HG03378 (cell line): ENCODE measurements around the gene ZGPAT.

Experiments used
- ATAC-seq: cut with Tn5 transposase; IDR thresholded peaks from one replicate; pipeline ENCODE4 v1.9.1; 2021; ENCODE audit warnings: mild to moderate bottlenecking, moderate library complexity; ENCODE audit not compliant: unreplicated experiment

ZGPAT gene

GRCh38 chr20:63691711-63692435 lies 16.0 kb upstream of the ZGPAT start:
- ATAC-seq = no peak

GRCh38 chr20:63692436-63693082 lies 15.3 kb upstream of the ZGPAT start:
- ATAC-seq = no peak

- no peak for ATAC-seq
These were observed 14.6 kb upstream of the ZGPAT start for GRCh38 chr20:63693083-63693732.

- no peak for ATAC-seq
These were observed 13.9 kb upstream of the ZGPAT start for GRCh38 chr20:63693733-63694583.

- ATAC-seq = no peak
These were observed 13.0 kb upstream of the ZGPAT start for GRCh38 chr20:63694584-63695423.

GRCh38 chr20:63695424-63696305 lies 12.2 kb upstream of the ZGPAT start:
- no peak for ATAC-seq

- ATAC-seq = no peak
These were observed 11.6 kb upstream of the ZGPAT start for GRCh38 chr20:63696306-63696627.

- no peak for ATAC-seq
These were observed 11.0 kb upstream of the ZGPAT start, which contains the start of gene TNFRSF6B for GRCh38 chr20:63696628-63697356. Gene TNFRSF6B, plus strand, starts transcription at chr20:63696652. Its CDS starts 116 bp downstream, at chr20:63696768.

- no peak for ATAC-seq
These were observed 10.4 kb upstream of the ZGPAT start for GRCh38 chr20:63697357-63697867.

- ATAC-seq = no peak
These were observed 9.8 kb upstream of the ZGPAT start for GRCh38 chr20:63697868-63698545.

- no peak for ATAC-seq
These were observed 8.9 kb upstream of the ZGPAT start for GRCh38 chr20:63698739-63699465.

- ATAC-seq = no peak
These were observed 8.2 kb upstream of the ZGPAT start for GRCh38 chr20:63699466-63700198.

GRCh38 chr20:63700199-63701050 lies 7.4 kb upstream of the ZGPAT start:
- no peak for ATAC-seq

GRCh38 chr20:63701051-63701328 lies 6.8 kb upstream of the ZGPAT start:
- no peak for ATAC-seq

- no peak for ATAC-seq
These were observed 6.4 kb upstream of the ZGPAT start for GRCh38 chr20:63701329-63702035.
